ENCODE measurements around the gene OPTC. TPM values are rescaled to one million over a fixed set of nuclear protein-coding genes. Genes with fewer than 3 reads are reported as not detected.

OPTC gene
- total and polyA plus RNA-seq, 4 donors: not detected

- ATAC-seq (ENCODE audit: insufficient read depth, low FRiP score): no peak
- Histone ChIP-seq H3K36me3 (ENCODE audit: control insufficient read depth in 4 of 4, insufficient read depth in 4 of 4, low read length in 4 of 4) (no peaks in the 10 kb centered on the region), H3K27me3 (ENCODE audit: control insufficient read depth in 3 of 3, insufficient read depth in 3 of 3, low read length in 2 of 3) (no peaks in the 10 kb centered on the region), H3K4me3 (no peak overlapping the region), H3K9ac (ENCODE audit: insufficient read depth in 1 of 2, low read length in 2 of 2) (no peak overlapping the region), H3K9me3 (ENCODE audit: control insufficient read depth in 4 of 4, insufficient read depth in 3 of 4, low read length in 3 of 4) (no peaks in the 10 kb centered on the region), H3K4me1 (ENCODE audit: control insufficient read depth in 5 of 5, insufficient read depth in 5 of 5, low read length in 5 of 5) (peaks cover 0 to 45% (median 9%) of the 10 kb centered on the region in 5 donors), H3K27ac (ENCODE audit: low read depth in 1 of 2, low read length in 1 of 2) (no peak overlapping the region)
- WGBS, 2 donors: 81 to 89% methylated on average over 2 of the region's 2 CpGs
- DNase-seq: no peak
- no peak for TF ChIP-seq CTCF (IDR thresholded peaks at IDR 0.05; ENCODE audit: control extremely low read depth, extremely low read depth)
These were observed 14.3 kb upstream of the OPTC start for GRCh38 chr1:203479646-203480045.

DNA sequence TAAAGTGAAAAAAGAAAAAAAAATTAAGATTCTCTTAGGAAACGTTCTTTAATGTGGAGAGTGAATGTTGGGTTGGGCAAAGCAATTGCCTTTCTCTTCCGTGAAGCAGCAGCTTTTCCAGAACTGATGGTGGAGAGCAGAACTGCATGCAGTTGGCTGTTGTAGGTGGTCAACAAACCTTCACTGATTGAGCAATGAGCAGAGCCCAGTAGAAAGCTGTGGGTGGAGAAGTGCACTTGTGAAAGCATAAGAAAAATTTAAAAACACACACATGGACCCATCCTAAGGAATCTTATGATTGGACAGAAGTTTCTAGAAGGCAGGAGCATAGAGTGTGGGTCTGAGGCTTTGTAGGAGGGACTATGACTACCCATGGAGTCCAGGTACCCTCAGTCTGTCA, 13.9 kb upstream of the OPTC start:
- ATAC-seq (ENCODE audit: insufficient read depth, low FRiP score): peak; percentile 42
- H3K4me3 ChIP-seq: no peak overlapping the region
- no peaks in the 10 kb centered on the region for H3K36me3 ChIP-seq (ENCODE audit: control insufficient read depth in 4 of 4, insufficient read depth in 4 of 4, low read length in 4 of 4)
- peak overlapping the region in 1 of 2 donors; percentile 40 for H3K9ac ChIP-seq (ENCODE audit: insufficient read depth in 1 of 2, low read length in 2 of 2)
- 51 to 65% methylated on average over 2 of the region's 2 CpGs for WGBS, 2 donors
- no peaks in the 10 kb centered on the region for H3K9me3 ChIP-seq (ENCODE audit: control insufficient read depth in 4 of 4, insufficient read depth in 3 of 4, low read length in 3 of 4)
- peak overlapping the region in 1 of 2 donors; percentile 74 for H3K27ac ChIP-seq (ENCODE audit: low read depth in 1 of 2, low read length in 1 of 2)
- no peaks in the 10 kb centered on the region for H3K27me3 ChIP-seq (ENCODE audit: control insufficient read depth in 3 of 3, insufficient read depth in 3 of 3, low read length in 2 of 3)
- peak in 1 of 3 donors; percentile 40 for DNase-seq
- no peak for TF ChIP-seq CTCF (IDR thresholded peaks at IDR 0.05; ENCODE audit: control extremely low read depth, extremely low read depth)
- peaks cover 0 to 41% (median 9%) of the 10 kb centered on the region in 5 donors for H3K4me1 ChIP-seq (ENCODE audit: control insufficient read depth in 5 of 5, insufficient read depth in 5 of 5, low read length in 5 of 5)

DNA sequence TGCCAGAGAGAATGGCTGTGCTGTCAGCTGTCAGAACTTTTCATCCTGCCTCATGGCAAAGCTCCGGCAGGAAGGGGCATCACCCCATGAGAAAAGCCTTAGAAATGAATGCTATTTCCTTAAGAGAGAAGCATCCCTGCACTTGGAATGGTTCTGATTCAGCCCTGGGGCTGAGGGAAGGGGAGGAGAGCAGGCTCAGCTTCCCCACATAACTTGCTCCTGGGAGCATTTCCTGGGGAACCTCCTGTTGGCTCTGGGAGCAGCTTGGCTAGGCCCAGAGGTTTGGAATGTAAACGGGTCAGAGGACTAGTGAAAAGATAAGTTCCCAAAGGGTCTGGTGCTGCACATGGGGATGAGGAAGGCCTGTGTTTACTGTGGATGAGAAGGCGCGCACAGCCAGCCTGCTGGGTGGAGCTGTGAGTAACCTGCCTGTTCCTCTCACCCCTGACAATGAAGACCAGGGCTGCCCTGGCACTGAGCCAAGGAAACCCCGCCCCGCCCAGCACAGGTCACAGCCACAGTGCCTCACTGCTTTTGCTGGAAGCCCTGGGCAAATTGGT, 13.3 kb upstream of the OPTC start:
- TF ChIP-seq CTCF (IDR thresholded peaks at IDR 0.05; ENCODE audit: control extremely low read depth, extremely low read depth): no peak
- ATAC-seq (ENCODE audit: insufficient read depth, low FRiP score): peak; percentile 29
- H3K4me1 ChIP-seq (ENCODE audit: control insufficient read depth in 5 of 5, insufficient read depth in 5 of 5, low read length in 5 of 5): peaks cover 0 to 38% (median 9%) of the 10 kb centered on the region in 5 donors
- H3K4me3 ChIP-seq: no peak overlapping the region
- no peaks in the 10 kb centered on the region for H3K27me3 ChIP-seq (ENCODE audit: control insufficient read depth in 3 of 3, insufficient read depth in 3 of 3, low read length in 2 of 3)
- no peaks in the 10 kb centered on the region for H3K9me3 ChIP-seq (ENCODE audit: control insufficient read depth in 4 of 4, insufficient read depth in 3 of 4, low read length in 3 of 4)
- peak; percentile 57 to 70 (median 62) for DNase-seq
- no peaks in the 10 kb centered on the region for H3K36me3 ChIP-seq (ENCODE audit: control insufficient read depth in 4 of 4, insufficient read depth in 4 of 4, low read length in 4 of 4)
- WGBS, 2 donors: 25 to 54% methylated on average over 6 of the region's 6 CpGs
- peak overlapping the region in 1 of 2 donors; percentile 40 for H3K9ac ChIP-seq (ENCODE audit: insufficient read depth in 1 of 2, low read length in 2 of 2)
- peak overlapping the region in 1 of 2 donors; percentile 74 for H3K27ac ChIP-seq (ENCODE audit: low read depth in 1 of 2, low read length in 1 of 2)

- Histone ChIP-seq H3K9me3 (ENCODE audit: control insufficient read depth in 4 of 4, insufficient read depth in 3 of 4, low read length in 3 of 4) (no peaks in the 10 kb centered on the region), H3K27me3 (ENCODE audit: control insufficient read depth in 3 of 3, insufficient read depth in 3 of 3, low read length in 2 of 3) (no peaks in the 10 kb centered on the region), H3K9ac (ENCODE audit: insufficient read depth in 1 of 2, low read length in 2 of 2) (no peak overlapping the region), H3K27ac (ENCODE audit: low read depth in 1 of 2, low read length in 1 of 2) (peak overlapping the region in 1 of 2 donors; percentile 72), H3K4me1 (ENCODE audit: control insufficient read depth in 5 of 5, insufficient read depth in 5 of 5, low read length in 5 of 5) (peaks cover 0 to 32% (median 8%) of the 10 kb centered on the region in 5 donors), H3K36me3 (ENCODE audit: control insufficient read depth in 4 of 4, insufficient read depth in 4 of 4, low read length in 4 of 4) (no peaks in the 10 kb centered on the region), H3K4me3 (no peak overlapping the region)
- peak in 1 of 3 donors; percentile 50 for DNase-seq
- 51 to 66% methylated on average over 1 of the region's 1 CpG for WGBS, 2 donors
- ATAC-seq (ENCODE audit: insufficient read depth, low FRiP score): no peak
- TF ChIP-seq CTCF (IDR thresholded peaks at IDR 0.05; ENCODE audit: control extremely low read depth, extremely low read depth): no peak
These were observed 12.8 kb upstream of the OPTC start for GRCh38 chr1:203481196-203481595.
